GM06990 (cell line): Measurements from ENCODE around the gene DPH1.
"Not testable (repeated sequence)": the region's sequence is repeated elsewhere in the genome, so short reads cannot be mapped to it uniquely, and the experiment has no call there.

ENCODE experiments used
- DNase-seq: peaks from one replicate; pipeline ENCODE4 v3.0.0-alpha.2; 2011; ENCODE audit not compliant: insufficient read length; ENCODE audit errors: extremely low read depth
- H3K27me3 ChIP-seq: replicated peaks from 2 replicates; pipeline ENCODE4 v1.6.0; 2011; ENCODE audit warnings: low read length; ENCODE audit not compliant: control insufficient read depth, insufficient read depth
- H3K36me3 ChIP-seq: 2 replicates; pipeline ENCODE4 v1.5.1; 2011; ENCODE audit warnings: low read length; ENCODE audit not compliant: control insufficient read depth, insufficient read depth
- H3K4me3 ChIP-seq: replicated peaks from 2 replicates; pipeline ENCODE4 v1.5.1; 2011; ENCODE audit warnings: low read depth, mild to moderate bottlenecking, control low read depth, low read length
- CTCF ChIP-seq: IDR thresholded peaks from 2 replicates; pipeline ENCODE4 v1.5.1; 2011; ENCODE audit warnings: low read length, control low read depth, mild to moderate bottlenecking, inconsistent platforms; ENCODE audit not compliant: insufficient read depth, poor library complexity, severe bottlenecking

DPH1 gene

GRCh38 chr17:2011411-2012371, 18.3 kb upstream of the DPH1 start:
- TF ChIP-seq CTCF: no peak
- H3K36me3 ChIP-seq: no peaks in the 10 kb centered on the region
- DNase-seq: no peak
- H3K4me3 ChIP-seq: no peak overlapping the region
- no peaks in the 10 kb centered on the region for H3K27me3 ChIP-seq

GRCh38 chr17:2012499-2012898, 17.5 kb upstream of the DPH1 start:
- TF ChIP-seq CTCF: no peak
- no peak for DNase-seq
- Histone ChIP-seq H3K4me3 (no peak overlapping the region), H3K36me3 (no peaks in the 10 kb centered on the region), H3K27me3 (no peaks in the 10 kb centered on the region)

- not testable (repeated sequence) for DNase-seq, H3K36me3 ChIP-seq, H3K27me3 ChIP-seq, H3K4me3 ChIP-seq
Observed at GRCh38 chr17:2013220-2013993, 16.5 kb upstream of the DPH1 start.

GRCh38 chr17:2013994-2014317, 16.0 kb upstream of the DPH1 start:
- Histone ChIP-seq H3K27me3 (no peaks in the 10 kb centered on the region; the same call in 1 of the 2 replicates), H3K36me3 (no peaks in the 10 kb centered on the region), H3K4me3 (no peak overlapping the region)
- no peak for TF ChIP-seq CTCF
- DNase-seq: no peak

GRCh38 chr17:2015314-2015713, 14.6 kb upstream of the DPH1 start:
- H3K27me3 ChIP-seq: no peaks in the 10 kb centered on the region; the same call in 1 of the 2 replicates
- no peak for TF ChIP-seq CTCF
- no peaks in the 10 kb centered on the region for H3K36me3 ChIP-seq
- H3K4me3 ChIP-seq: no peak overlapping the region
- no peak for DNase-seq

- no peak for TF ChIP-seq CTCF
- no peak for DNase-seq
- Histone ChIP-seq H3K4me3 (no peak overlapping the region), H3K27me3 (no peaks in the 10 kb centered on the region; the same call in 1 of the 2 replicates), H3K36me3 (no peaks in the 10 kb centered on the region)
Observed at GRCh38 chr17:2016494-2016893, 13.5 kb upstream of the DPH1 start.
